OCI-M2 (cell line): Measurements from ENCODE around the gene ANKRD13C.

Source experiments
- DNase-seq: peaks from one replicate; lab custom pipeline; 2025; ENCODE audit not compliant: unreplicated experiment; lab: John Stamatoyannopoulos, UW

Gene ANKRD13C

GRCh38 chr1:70221238-70222121, 133.0 kb downstream of the ANKRD13C start, which contains the start of gene SRSF11:
Gene SRSF11, plus strand, starts transcription at chr1:70221380. Its CDS starts 257 bp downstream, at chr1:70221637.
- DNase-seq, result no peak

GRCh38 chr1:70220517-70221237, 133.8 kb downstream of the ANKRD13C start:
- DNase-seq, result no peak

DNA sequence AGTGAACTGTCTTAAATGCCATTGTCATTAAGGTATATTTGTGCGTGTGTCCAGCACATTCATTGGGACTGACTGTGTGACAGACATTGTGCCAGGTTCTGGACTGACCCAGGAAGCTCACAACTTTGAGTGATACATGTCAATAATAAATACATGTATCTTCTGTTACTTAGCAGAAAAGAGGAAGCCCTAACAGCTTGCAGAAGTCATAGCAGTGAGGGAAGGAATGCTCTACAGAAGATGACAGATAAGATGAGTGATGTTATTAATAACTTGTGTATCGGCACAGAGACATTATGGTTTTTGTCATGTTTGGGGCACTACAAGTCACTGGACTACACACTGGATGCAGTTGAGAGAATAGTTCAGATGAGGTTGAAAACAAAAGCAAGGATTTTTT, 134.5 kb downstream of the ANKRD13C start:
- DNase-seq, result no peak

- DNase-seq, result no peak
These were observed 143.0 kb downstream of the ANKRD13C start for GRCh38 chr1:70211541-70211940.

DNA sequence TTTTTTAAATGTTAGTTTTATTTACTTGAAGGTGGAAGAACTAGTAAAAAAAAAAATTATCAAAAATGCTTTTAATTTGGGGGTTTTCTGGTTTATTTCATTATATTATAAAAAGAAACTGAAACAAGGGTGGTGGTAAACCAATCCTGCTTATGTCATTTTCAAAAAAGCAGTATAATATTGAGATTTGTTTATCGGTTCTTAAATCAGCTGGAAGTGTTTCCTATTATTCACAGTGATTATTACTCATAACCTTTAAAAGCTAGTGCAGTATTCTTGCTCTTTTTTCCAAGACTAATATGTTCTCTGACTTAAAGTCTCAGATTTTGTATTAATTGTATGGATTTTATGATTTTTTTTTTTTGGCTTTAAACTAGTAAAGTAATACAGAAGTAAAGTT, 143.7 kb downstream of the ANKRD13C start:
- DNase-seq, result no peak
